ENCODE data around the gene IST1.
"Not testable (repeated sequence)": the region's sequence is repeated elsewhere in the genome, so short reads cannot be mapped to it uniquely, and the experiment has no call there.

IST1 gene

GRCh38 chr16:71894921-71895678 is at the start of gene IST1:
Gene IST1, plus strand, starts transcription at chr16:71895531. Its CDS starts 20,110 bp downstream, at chr16:71915641.
- peak; percentile 100 for DNase-seq

GRCh38 chr16:71845639-71846430 is 49.5 kb upstream of the IST1 start, which contains the start of gene ATXN1L:
Gene ATXN1L, plus strand, starts transcription at chr16:71845976. Its CDS starts 3,765 bp downstream, at chr16:71849741.
- peak; percentile 97 for DNase-seq

- DNase-seq: peak; percentile 17
Observed at GRCh38 chr16:71846431-71846830, 48.9 kb upstream of the IST1 start.

GRCh38 chr16:71847096-71847495 is 48.2 kb upstream of the IST1 start:
- no peak for DNase-seq

- no peak for DNase-seq
Observed at GRCh38 chr16:71848622-71849021, 46.7 kb upstream of the IST1 start.

- no peak for DNase-seq
Observed at GRCh38 chr16:71851746-71852145, 43.6 kb upstream of the IST1 start.

GRCh38 chr16:71852158-71852557 is 43.2 kb upstream of the IST1 start:
- DNase-seq: no peak

- DNase-seq: no peak
Observed at GRCh38 chr16:71852561-71852960, 42.8 kb upstream of the IST1 start.

GRCh38 chr16:71853413-71853812 is 41.9 kb upstream of the IST1 start:
- no peak for DNase-seq

- DNase-seq: no peak
Observed at GRCh38 chr16:71854369-71854948, 40.9 kb upstream of the IST1 start.

GRCh38 chr16:71855937-71856662 is 39.2 kb upstream of the IST1 start:
- no peak for DNase-seq

GRCh38 chr16:71859762-71860521 is 35.4 kb upstream of the IST1 start:
- no peak for DNase-seq

- no peak for DNase-seq
Observed at GRCh38 chr16:71863995-71864394, 31.3 kb upstream of the IST1 start.

GRCh38 chr16:71865173-71865863 is 30.0 kb upstream of the IST1 start:
- no peak for DNase-seq

GRCh38 chr16:71867175-71867574 is 28.2 kb upstream of the IST1 start:
- DNase-seq: not testable (repeated sequence)

GRCh38 chr16:71867939-71868338 is 27.4 kb upstream of the IST1 start:
- DNase-seq: no peak

- no peak for DNase-seq
Observed at GRCh38 chr16:71869089-71869488, 26.2 kb upstream of the IST1 start.

GRCh38 chr16:71870818-71871217 is 24.5 kb upstream of the IST1 start:
- no peak for DNase-seq

- no peak for DNase-seq
Observed at GRCh38 chr16:71873199-71873598, 22.1 kb upstream of the IST1 start.

GRCh38 chr16:71878911-71879310 is 16.4 kb upstream of the IST1 start:
- no peak for DNase-seq

GRCh38 chr16:71880176-71880575 is 15.2 kb upstream of the IST1 start:
- DNase-seq: peak; percentile 68

Data from suppressor macrophage treated with lipopolysaccharide for 4 hours (primary cell).